GM19468 (cell line): ENCODE results near the gene SLC37A1.
"Not testable (repeated sequence)": the region's sequence is repeated elsewhere in the genome, so short reads cannot be mapped to it uniquely, and the experiment has no call there.

ENCODE experiments used
- ATAC-seq: cut with Tn5 transposase; IDR thresholded peaks from one replicate; pipeline ENCODE4 v1.9.1; 2021; ENCODE audit warnings: mild to moderate bottlenecking, moderate library complexity, moderate number of reproducible peaks; ENCODE audit not compliant: unreplicated experiment; ENCODE audit errors: extremely low read depth

The SLC37A1 gene

GRCh38 chr21:42513151-42513984 is at the start of gene SLC37A1:
Gene SLC37A1, plus strand, starts transcription at chr21:42513852. Its CDS starts 4,603 bp downstream, at chr21:42518455.
- ATAC-seq = no peak

- ATAC-seq = no peak
These were observed 49.7 kb upstream of the SLC37A1 start for GRCh38 chr21:42463861-42464515.

- no peak for ATAC-seq
These were observed 48.4 kb upstream of the SLC37A1 start for GRCh38 chr21:42465008-42465802.

- no peak for ATAC-seq
These were observed 47.9 kb upstream of the SLC37A1 start for GRCh38 chr21:42465803-42466127.

GRCh38 chr21:42466700-42467099 is 47.0 kb upstream of the SLC37A1 start:
- no peak for ATAC-seq

GRCh38 chr21:42467140-42467983 is 46.3 kb upstream of the SLC37A1 start:
- ATAC-seq = no peak

- no peak for ATAC-seq
These were observed 45.0 kb upstream of the SLC37A1 start for GRCh38 chr21:42468491-42469131.

- no peak for ATAC-seq
These were observed 44.4 kb upstream of the SLC37A1 start for GRCh38 chr21:42469272-42469671.

GRCh38 chr21:42469726-42470125 is 43.9 kb upstream of the SLC37A1 start:
- ATAC-seq = not testable (repeated sequence)

- ATAC-seq = no peak
These were observed 42.4 kb upstream of the SLC37A1 start for GRCh38 chr21:42471206-42471605.

- ATAC-seq = no peak
These were observed 41.8 kb upstream of the SLC37A1 start for GRCh38 chr21:42471716-42472330.

GRCh38 chr21:42472521-42472920 is 41.1 kb upstream of the SLC37A1 start:
- no peak for ATAC-seq

- no peak for ATAC-seq
These were observed 40.1 kb upstream of the SLC37A1 start for GRCh38 chr21:42473498-42474042.

- ATAC-seq = peak; percentile 28
These were observed 39.4 kb upstream of the SLC37A1 start for GRCh38 chr21:42474043-42474831.

GRCh38 chr21:42475036-42475435 is 38.6 kb upstream of the SLC37A1 start:
- ATAC-seq = no peak

- no peak for ATAC-seq
These were observed 37.9 kb upstream of the SLC37A1 start for GRCh38 chr21:42475526-42476387.
